Transverse colon (tissue), 4 donors: ENCODE data around the gene ZFPM1. TPM values are rescaled to one million over a fixed set of nuclear protein-coding genes. Genes with fewer than 3 reads are reported as not detected.

Experiments
- DNase-seq: peaks from one replicate; pipeline ENCODE4 v3.0.0-alpha.2; 2019
- H3K27ac ChIP-seq, 4 donors: fragments of 200-600 bp; sonication (generic); 2 replicates each; pipeline ENCODE4 v1.5.1; 2016 to 2018; ENCODE audit warnings: inconsistent platforms in 4 of 4
- H3K27me3 ChIP-seq: fragments of 200-600 bp; sonication (generic); 2 replicates; pipeline ENCODE4 v1.5.1; 2017; ENCODE audit warnings: inconsistent platforms
- H3K36me3 ChIP-seq, 4 donors: fragments of 200-600 bp; sonication (generic); 2 replicates each; pipeline ENCODE4 v1.5.1; 2017 to 2019; ENCODE audit warnings: inconsistent platforms in 4 of 4
- H3K4me1 ChIP-seq, 4 donors: fragments of 200-600 bp; sonication (generic); 2 replicates each; pipeline ENCODE4 v1.5.1; 2017 to 2020; ENCODE audit warnings: inconsistent platforms in 4 of 4
- H3K4me3 ChIP-seq, 4 donors: fragments of 200-600 bp; sonication (generic); 1 replicate in 1 of 4; 2 replicates in 3 of 4; pipeline versions ENCODE4 v1.5.1 to v1.6.1; 2017 to 2019; ENCODE audit warnings: inconsistent platforms in 4 of 4
- H3K9me3 ChIP-seq, 2 donors: fragments of 200-600 bp; sonication (generic); 2 replicates each; pipeline ENCODE4 v1.5.1; 2017 to 2019; ENCODE audit warnings: inconsistent platforms in 2 of 2
- CTCF ChIP-seq, 5 experiments: fragments of 200-600 bp in 3 of 5; fragments of 450-650 bp in 2 of 5; sonication (generic) in 3 of 5; IDR thresholded peaks; 1 replicate in 2 of 5; 2 replicates in 3 of 5; pipeline ENCODE4 v1.5.1; 2016 to 2017; ENCODE audit warnings: antibody characterized with exemption in 5 of 5, inconsistent platforms in 3 of 5, mild to moderate bottlenecking in 2 of 5, moderate library complexity in 1 of 5
- EP300 ChIP-seq: sonication (generic); formaldehyde crosslinking; IDR thresholded peaks from one replicate; pipeline ENCODE4 v1.6.1; 2017; ENCODE audit warnings: antibody characterized with exemption, low read depth
- POLR2A ChIP-seq: fragments of 450-650 bp; IDR thresholded peaks from one replicate; pipeline ENCODE4 v1.6.1; 2016; ENCODE audit warnings: antibody characterized with exemption, mild to moderate bottlenecking, moderate library complexity
- POLR2AphosphoS5 ChIP-seq, 3 donors: sonication (generic); formaldehyde crosslinking; IDR thresholded peaks; one replicate each; pipeline ENCODE4 v1.6.1; 2016; ENCODE audit warnings: antibody characterized with exemption in 3 of 3
- WGBS, 2 donors: methylation state at CpG; one replicate each; pipeline ENCODE4 v1.1.5; 2018; ENCODE audit warnings: low coverage in 1 of 2; 5-methylcytosine and 5-hydroxymethylcytosine counted together
- in situ Hi-C, 4 donors: fragments of 200-750 bp; cut with MboI; loops; one replicate each; pipeline versions ENCODE4 v1.15.0 to v1.15.1; 2017; ENCODE audit warnings: low sequenced_read_pairs in 3 of 4, low pct_ligation_motif_present in 1 of 4, low pct_unique_long_range_greater_than_20kb in 1 of 4
- intact Hi-C: fragments of 100-400 bp; cut with DNase I; formaldehyde crosslinking; loops from one replicate; pipeline ENCODE4 v1.15.1; 2023; ENCODE audit warnings: low total_unique reads
- total RNA-seq, 4 donors: library from RNA; depleted of rRNA; stranded (reverse); fragments of >200 nt; gene quantifications; one replicate each; pipeline ENCODE4 v1.1.0, GENCODE V29; 2016

ZFPM1 gene
- total RNA-seq, 4 donors from 2014 or later = 1.2 to 4.6 (median 3.1) TPM

- Histone ChIP-seq H3K27me3 (peaks cover 6% of the 10 kb centered on the region), H3K36me3 (no peaks in the 10 kb centered on the region), H3K4me3 (no peak overlapping the region), H3K27ac (no peak overlapping the region), H3K9me3 (no peaks in the 10 kb centered on the region), H3K4me1 (peaks cover 0 to 4% (median 0%) of the 10 kb centered on the region in 4 donors)
- WGBS, 2 donors = 86% methylated on average over 10 of the region's 10 CpGs; no CpG with 5 or more reads in 1 of the 2 donors
- no peak for TF ChIP-seq EP300
- TF ChIP-seq POLR2AphosphoS5 (IDR thresholded peaks at IDR 0.05) = no peak
- TF ChIP-seq POLR2A = no peak
- no peak for TF ChIP-seq CTCF (IDR thresholded peaks at IDR 0.05)
- in situ Hi-C loops = loop anchor here in 1 of 4 donors (25.0 kb wide), 1 partner anchor 132 kb away; no protein-coding TSS in a partner anchor
- intact Hi-C loops = no loop called here
- DNase-seq = no peak
Observed at GRCh38 chr16:88419790-88420189, 33.3 kb upstream of the ZFPM1 start.

GRCh38 chr16:88420496-88420895 lies 32.6 kb upstream of the ZFPM1 start:
- no peak for DNase-seq
- in situ Hi-C loops (loop anchor here in 1 of 4 donors (25.0 kb wide), 1 partner anchor 133 kb away; no protein-coding TSS in a partner anchor), intact Hi-C loops (no loop called here)
- no peak for TF ChIP-seq POLR2A
- no peak for TF ChIP-seq EP300
- no peak for TF ChIP-seq POLR2AphosphoS5 (IDR thresholded peaks at IDR 0.05)
- no peak for TF ChIP-seq CTCF (IDR thresholded peaks at IDR 0.05)
- whole genome bisulfite sequencing, 2 donors = 66% methylated on average over 12 of the region's 12 CpGs; no CpG with 5 or more reads in 1 of the 2 donors
- Histone ChIP-seq H3K4me3 (no peak overlapping the region), H3K36me3 (no peaks in the 10 kb centered on the region), H3K4me1 (peaks cover 0 to 6% (median 0%) of the 10 kb centered on the region in 4 donors), H3K27ac (no peak overlapping the region), H3K27me3 (peaks cover 6% of the 10 kb centered on the region), H3K9me3 (no peaks in the 10 kb centered on the region)

GRCh38 chr16:88421301-88421700 lies 31.8 kb upstream of the ZFPM1 start:
- no peak for DNase-seq
- H3K27ac ChIP-seq = no peak overlapping the region
- H3K27me3 ChIP-seq = peaks cover 6% of the 10 kb centered on the region
- intact Hi-C loops (no loop called here), in situ Hi-C loops (loop anchor here in 1 of 4 donors (25.0 kb wide), 1 partner anchor 134 kb away; no protein-coding TSS in a partner anchor)
- WGBS, 2 donors = 90% methylated on average over 8 of the region's 14 CpGs; no CpG with 5 or more reads in 1 of the 2 donors
- H3K36me3 ChIP-seq = no peaks in the 10 kb centered on the region
- TF ChIP-seq POLR2A = no peak
- no peak for TF ChIP-seq POLR2AphosphoS5 (IDR thresholded peaks at IDR 0.05)
- no peak for TF ChIP-seq EP300
- TF ChIP-seq CTCF (IDR thresholded peaks at IDR 0.05) = no peak
- H3K4me1 ChIP-seq = peaks cover 0 to 6% (median 0%) of the 10 kb centered on the region in 4 donors
- H3K4me3 ChIP-seq = no peak overlapping the region
- no peaks in the 10 kb centered on the region for H3K9me3 ChIP-seq

- 45 to 51% methylated on average over 4 to 5 of the region's 5 CpGs for WGBS, 2 donors
Observed at GRCh38 chr16:88421871-88422433, 31.1 kb upstream of the ZFPM1 start.

More at GRCh38 chr16:88421871-88422433, 31.1 kb upstream of the ZFPM1 start:
- Histone ChIP-seq H3K9me3 (no peaks in the 10 kb centered on the region), H3K4me1 (peaks cover 0 to 6% (median 0%) of the 10 kb centered on the region in 4 donors), H3K36me3 (no peaks in the 10 kb centered on the region), H3K27me3 (peaks cover 6% of the 10 kb centered on the region), H3K27ac (no peak overlapping the region), H3K4me3 (no peak overlapping the region)
- DNase-seq = no peak
- in situ Hi-C loops (loop anchor here in 1 of 4 donors (25.0 kb wide), 1 partner anchor 135 kb away; no protein-coding TSS in a partner anchor), intact Hi-C loops (no loop called here)
- no peak for TF ChIP-seq POLR2A
- no peak for TF ChIP-seq EP300
- TF ChIP-seq POLR2AphosphoS5 (IDR thresholded peaks at IDR 0.05) = no peak
- no peak for TF ChIP-seq CTCF (IDR thresholded peaks at IDR 0.05)
